ENCODE results near the gene MSRB2. TPM values are rescaled to one million over a fixed set of nuclear protein-coding genes. Genes with fewer than 3 reads are reported as not detected.
A peak's percentile ranks its signal among the peaks of the same experiment; 100 is the strongest.

Gene MSRB2
- total RNA-seq, 1 experiment from 2014 or later = 25.1 TPM

DNA sequence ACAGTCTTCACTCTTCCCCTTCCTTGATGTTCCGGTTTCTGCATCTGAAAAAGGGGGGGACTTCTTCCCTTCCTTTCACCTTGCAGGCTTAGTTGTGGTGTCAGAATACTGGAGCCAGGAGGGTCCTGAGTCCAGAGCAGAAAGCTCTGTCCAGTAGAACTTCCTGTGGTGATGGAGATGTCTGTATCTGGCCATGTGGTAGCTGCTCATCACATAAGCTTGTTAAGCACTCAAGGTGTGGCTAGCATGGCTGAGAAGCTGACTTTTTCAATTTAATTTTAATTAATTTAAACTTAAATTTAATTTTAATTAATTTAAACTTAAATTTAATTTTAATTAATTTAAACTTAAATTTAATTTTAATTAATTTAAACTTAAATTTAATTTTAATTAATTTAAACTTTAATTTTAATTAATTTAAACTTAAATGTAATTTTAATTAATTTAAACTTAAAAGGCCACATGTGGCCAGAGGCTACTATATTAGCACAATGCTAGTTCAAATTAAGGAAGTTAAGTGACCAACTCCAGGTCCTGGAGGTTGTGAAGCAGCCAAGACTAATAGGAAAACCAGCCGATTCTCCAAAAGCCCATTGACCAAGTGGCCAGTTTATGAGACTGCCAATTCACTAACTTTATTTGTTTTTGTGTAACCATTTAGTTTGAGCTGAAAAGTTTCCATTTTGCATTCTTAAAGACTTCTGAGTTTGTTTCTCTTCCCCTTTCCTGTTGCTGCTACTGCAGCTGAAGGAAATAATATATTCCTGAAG, 16.3 kb downstream of the MSRB2 start:
- DNase-seq (ENCODE audit: low read depth) = no peak

DNA sequence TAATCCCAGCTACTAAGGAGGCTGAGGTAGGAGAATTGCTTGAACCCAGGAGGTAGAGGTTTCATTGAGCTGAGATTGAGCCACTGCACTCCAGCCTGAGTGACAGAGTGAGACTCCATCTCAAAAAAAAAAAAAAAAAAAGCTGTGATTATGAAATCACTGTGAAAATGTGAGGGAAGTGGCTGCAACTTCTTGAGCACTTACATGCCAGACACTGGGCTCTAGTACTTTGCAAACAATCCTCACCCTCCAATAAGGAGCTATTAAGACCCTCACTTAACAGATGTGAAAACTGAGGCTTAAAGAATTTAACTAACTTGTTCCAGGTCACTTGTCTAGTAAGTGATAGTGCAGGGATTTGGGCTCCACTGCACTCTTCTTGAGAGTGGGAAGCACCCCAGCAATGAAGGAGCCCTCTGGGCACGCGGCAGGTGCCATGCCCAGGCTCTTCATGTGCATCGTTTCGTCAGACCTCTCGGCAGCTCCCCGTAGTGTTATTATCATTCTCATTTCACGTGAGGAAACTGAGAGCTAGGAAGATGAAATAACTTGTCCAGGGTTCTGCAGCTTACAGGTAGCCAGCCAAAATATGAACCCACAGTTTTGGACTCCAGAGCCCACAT, 19.0 kb downstream of the MSRB2 start:
- no peak for DNase-seq (ENCODE audit: low read depth)

DNA sequence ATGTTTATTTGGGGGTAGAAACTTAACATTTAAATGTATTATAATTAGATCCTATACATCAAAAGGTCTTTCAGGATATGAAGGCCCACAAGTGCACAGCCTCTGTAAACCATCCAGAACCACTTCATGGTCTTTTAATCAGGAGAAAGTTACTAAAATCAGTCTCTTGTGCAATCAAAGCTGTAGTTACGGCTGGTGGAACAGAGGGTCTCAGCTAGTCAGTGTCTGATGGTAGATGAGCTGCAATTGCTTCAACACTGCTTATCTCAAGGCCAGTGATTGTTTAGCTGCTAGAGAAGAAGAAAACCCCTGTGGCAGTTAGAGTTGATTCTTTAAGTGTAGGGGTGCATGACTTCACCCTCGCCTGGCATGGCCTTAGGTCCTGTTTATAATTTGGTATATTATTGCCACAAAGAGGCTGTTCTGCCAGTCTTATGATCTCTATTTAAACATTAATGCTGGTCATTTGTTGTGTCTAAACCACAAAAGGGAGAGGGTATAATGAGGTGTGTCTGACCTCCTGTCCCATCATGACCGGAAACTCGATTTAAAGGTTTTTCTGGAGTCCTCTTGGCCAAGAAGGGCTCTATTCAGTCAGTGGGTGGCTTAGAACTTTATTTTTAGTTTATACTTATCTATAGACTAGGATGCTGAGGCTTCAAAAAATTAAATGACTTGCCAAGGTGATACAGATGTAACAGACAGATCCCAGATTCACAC, 21.3 kb downstream of the MSRB2 start:
- no peak for DNase-seq (ENCODE audit: low read depth)

DNA sequence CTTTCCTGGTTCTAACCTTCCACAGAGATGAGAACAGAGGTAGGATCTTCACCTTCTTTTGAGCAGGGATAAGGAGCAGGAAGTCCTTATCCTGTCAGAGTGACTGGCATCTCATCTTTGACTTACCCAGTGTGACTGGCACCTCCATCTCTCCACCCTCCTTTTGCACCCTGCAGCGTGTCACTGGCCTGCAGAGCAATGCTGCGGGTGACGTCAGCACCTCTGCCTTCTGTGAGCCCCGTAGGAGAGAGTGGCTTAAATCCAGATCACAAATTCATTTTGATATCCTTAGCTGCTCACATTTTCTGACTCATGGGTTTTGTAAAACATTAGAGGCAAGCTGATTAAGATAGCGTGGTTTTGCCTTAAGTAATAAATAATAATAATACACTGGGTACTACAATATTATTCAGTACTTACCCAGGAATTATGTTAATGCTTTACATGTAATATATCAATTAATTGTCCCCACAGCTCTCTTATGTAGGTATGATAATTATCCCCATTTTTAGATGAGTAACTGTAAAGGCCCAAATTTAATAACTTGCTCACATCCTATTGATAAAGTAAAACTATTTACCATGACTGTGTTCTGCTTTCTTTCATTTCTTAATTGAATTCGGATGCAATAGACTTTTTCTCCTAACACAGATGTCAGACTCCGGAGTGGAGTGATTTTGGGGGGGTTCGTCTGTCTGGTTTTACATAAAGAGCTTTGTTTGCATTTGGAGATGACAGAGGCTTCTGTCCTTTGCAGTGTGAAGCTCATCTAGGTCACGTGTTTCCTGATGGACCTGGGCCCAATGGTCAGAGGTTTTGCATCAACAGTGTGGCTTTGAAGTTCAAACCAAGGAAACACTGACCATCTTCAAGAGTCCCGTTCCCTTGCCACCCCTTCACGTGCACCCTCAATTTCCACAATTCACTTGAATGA, 24.9 kb downstream of the MSRB2 start:
- no peak for DNase-seq (ENCODE audit: low read depth)

DNA sequence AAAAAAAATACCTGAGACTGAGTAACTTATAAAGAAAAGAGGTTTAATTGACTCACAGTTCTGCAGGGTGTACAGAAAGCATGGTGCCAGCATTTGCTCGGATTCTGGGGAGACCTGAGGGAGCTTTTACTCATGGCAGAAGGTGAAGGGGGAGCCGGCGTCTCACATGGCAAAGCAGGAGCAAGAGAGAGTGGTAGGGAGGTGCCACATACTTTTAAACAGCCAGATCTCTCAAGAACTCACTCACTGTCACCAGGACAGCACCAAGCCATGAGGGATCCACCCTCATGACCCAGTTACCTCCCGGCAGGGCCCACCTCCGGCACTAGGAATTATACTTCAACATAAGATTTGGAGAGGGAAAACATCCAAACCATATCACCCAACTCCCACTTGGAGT, 25.8 kb downstream of the MSRB2 start:
- no peak for DNase-seq (ENCODE audit: low read depth)

DNA sequence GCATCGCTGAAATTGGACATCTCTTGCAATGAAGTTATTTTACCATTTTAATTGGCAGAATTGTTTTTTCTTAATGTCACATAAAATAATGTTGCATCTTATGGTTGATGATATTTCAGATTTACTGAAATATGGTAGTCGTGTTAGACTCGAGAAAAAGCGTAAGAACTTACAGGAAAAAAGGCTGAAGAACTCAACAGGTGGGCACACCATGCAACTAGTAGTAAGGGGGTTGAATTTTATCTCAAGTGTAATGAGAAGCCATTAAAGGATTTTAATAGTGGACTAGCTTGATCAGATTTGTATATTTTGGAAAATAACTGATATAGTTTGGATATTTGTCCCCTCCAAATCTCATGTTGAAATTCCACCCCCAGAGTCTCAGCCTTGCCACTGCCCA, 41.1 kb downstream of the MSRB2 start:
- DNase-seq (ENCODE audit: low read depth) = no peak

DNA sequence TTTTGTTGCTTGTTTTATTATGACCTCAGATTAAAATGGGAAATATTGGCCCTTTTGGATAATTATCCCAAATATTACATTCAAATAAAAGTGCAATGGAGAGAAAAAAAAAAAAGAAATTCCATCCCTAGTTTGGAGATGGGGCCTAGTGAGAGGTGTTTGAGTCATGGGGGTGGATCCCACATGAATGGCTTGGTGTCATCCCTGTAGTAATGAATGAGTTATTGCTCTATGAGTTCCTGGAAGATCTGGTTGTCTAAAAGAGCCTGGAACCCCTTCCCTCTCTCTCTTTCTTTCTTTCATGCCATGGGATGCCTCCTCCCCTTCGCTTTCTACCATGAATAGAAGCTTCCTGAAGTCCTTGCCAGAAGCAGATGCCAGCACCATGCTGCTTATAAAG, 44.3 kb downstream of the MSRB2 start:
- no peak for DNase-seq (ENCODE audit: low read depth)

DNA sequence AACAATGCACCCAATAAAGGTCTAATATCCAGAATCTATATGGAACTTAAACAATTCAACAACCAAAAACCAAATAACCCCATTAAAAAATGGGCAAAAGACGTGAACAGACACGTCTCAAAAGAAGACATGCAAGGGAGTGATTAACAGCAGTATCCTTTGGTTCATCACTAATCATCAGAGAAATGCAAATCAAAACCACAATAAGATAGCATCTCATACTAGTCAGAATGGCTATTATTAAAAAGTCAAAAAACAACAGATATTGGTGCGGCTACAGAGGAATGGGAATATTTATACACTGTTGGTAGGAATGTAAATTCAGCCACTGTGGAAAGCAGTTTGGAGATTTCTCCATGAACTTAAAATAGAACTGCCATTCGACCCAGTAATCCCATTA, 46.6 kb downstream of the MSRB2 start:
- no peak for DNase-seq (ENCODE audit: low read depth)

DNA sequence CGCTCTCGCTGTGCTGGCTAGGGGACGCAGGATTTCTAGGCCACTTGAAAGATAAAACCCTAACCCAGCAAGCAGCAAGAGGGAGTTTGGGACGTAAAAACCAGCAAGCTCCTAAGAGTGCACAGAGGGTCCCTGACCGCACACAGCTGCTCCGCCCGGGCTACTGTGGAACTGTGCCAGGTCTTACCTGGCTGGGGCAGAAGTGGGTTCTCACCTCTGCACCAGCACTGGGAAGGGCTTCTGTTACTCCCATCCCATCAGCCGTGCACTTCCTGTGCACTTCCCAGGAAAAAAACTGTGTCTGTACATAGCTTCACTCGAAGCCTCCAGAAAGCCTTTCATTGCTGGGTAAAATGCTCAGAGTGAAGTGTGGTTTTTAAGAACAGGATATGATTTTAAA, 50.9 kb downstream of the MSRB2 start:
- no peak for DNase-seq (ENCODE audit: low read depth)

DNA sequence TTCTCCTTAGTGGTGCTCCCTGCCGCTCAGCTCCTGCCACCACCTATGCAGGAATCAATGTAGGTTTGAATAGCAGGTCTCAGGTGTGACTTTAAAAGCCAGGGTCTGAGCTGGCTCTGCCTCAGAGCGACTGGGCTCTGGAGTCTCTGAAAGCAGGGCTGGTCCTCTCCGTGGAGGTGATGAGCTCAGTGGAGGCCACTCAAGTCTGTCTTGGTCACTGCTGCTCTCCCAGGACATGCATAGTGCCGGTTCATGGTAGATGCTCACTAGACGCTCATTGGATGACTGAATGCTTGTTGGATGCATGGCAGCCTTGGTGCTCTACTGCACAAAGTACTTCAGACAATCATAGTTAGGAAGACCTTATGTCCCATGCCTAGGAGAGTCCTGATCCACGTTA, 51.7 kb downstream of the MSRB2 start:
- DNase-seq (ENCODE audit: low read depth) = no peak

DNA sequence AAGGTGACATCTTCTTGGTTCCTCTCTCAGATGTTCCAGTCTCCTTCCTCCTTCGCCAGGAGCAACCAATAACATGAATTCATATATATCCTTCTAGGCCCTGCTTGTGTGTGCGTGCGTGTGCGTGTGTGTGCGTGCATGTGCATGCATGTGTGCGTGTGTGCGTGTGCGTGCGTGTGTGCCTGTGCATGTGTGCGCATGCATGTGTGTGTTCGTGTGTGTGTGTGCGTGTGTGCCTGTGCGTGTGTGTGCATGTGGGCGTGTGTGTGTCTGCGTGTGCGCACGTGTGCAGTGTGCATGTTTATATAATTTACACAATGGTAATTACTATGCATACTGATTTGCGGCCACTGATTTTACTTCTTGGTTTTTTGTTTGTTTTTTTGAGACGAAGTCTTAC, 52.8 kb downstream of the MSRB2 start:
- no peak for DNase-seq (ENCODE audit: low read depth)

DNA sequence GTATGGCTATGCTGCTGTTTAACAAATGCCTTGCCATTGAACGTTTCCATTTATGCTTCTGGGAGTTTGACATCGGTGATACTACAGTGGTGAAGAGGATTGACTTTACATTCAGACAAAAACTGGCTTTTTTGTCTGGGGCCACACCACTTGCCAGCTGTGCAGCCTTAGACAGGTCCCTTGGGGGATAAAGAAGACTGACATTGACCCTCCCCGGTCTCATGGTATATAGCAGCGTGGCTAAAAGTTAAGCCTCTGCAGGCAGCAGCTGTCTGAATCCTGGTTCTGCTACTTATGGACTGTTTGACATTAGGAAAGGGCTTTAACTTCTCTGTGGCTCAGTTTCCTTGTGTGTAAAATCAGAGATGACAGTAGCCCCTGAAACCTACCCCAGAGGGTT, 54.7 kb downstream of the MSRB2 start:
- no peak for DNase-seq (ENCODE audit: low read depth)

DNA sequence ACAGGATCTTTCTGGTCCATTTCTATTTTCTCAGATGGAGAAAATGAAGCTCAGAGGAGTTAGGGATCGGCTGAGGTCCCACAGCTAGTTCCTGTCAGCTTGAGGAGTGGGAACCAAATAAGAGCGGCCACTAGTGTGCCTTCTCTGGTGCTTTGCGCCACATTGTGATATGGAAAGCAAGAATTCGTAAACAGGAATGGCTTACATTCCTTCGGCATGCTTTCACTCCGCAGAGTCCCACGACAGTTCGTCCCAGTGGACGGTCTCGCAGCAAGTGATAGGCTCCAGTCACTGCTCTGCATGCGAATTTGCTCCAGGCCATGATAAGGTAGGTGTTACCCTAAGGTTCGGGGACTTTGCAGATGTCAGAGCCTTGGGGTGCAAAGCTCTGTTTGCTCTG, 55.2 kb downstream of the MSRB2 start:
- DNase-seq (ENCODE audit: low read depth) = no peak

DNA sequence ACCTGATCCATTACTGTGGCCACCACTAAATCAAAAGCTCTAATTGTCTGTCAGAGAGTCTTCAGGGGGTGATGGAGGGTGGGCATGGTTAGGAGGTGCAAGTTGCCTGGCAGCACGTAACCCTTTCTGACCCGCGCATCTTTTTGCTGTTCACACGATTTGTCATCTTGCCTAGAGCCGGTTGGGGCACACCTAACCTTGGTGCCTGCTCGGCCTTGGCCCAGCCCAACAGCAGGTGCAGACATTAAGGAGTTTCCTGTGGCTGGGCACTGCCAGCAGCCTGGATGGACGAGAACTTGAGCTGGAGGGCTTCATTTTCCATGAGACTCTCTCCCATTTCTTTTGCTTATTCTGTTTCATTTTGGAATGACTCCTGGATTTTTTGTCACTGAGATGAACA, 55.7 kb downstream of the MSRB2 start:
- DNase-seq (ENCODE audit: low read depth) = no peak

DNA sequence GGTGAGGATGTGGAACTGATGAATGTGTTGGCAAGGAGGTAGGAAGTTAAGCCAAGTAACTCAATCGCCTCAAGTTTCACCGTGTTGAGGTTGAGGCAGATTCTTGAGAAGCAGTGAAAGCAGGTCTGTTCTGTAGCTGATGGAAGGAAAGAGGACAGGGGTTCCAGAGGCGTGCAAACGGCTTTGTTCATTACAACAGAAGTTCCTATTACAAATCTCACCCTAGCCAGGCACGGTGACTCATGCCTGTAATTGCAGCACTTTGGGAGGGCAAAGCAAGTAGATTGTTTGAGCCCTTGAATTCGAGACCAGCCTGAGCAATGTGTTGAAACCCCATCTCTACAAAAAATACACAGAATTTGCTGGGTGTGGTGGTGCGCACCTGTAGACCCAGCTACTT, 59.8 kb downstream of the MSRB2 start:
- DNase-seq (ENCODE audit: low read depth) = peak; percentile 23

DNA sequence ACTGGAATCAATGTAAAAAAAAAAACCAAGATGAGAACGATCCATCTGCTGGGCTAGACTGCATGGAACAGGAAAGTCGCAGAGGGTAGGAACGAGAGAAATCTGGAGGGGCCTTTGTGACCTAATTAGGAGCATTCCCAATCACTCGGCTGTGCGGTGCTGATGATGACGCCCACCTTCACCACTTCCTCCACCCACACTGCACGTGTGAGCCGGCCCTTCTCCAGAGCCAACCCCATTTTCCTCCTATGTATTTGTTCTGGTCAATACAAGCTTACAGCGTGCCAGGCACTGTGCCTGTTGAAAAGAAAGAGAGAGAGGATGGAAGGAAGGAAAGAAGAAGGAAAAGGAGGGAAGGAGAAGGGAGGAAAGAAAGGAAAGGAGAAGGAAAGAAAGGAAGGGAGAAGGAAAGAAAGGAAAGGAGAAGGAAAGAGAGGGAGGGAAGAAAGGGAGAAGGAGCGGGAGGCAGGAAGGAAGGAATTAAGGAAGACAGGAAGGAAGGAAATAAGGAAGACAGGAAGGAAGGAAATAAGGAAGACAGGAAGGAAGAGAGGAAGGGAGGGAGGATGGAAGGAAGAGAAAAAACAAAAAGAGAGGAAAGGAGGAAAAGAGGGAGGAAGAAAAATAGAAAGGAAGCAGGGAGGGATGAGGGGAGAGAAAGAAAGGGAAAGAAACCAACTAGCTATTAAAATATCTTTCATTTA, 61.2 kb downstream of the MSRB2 start:
- DNase-seq (ENCODE audit: low read depth) = no peak

DNA sequence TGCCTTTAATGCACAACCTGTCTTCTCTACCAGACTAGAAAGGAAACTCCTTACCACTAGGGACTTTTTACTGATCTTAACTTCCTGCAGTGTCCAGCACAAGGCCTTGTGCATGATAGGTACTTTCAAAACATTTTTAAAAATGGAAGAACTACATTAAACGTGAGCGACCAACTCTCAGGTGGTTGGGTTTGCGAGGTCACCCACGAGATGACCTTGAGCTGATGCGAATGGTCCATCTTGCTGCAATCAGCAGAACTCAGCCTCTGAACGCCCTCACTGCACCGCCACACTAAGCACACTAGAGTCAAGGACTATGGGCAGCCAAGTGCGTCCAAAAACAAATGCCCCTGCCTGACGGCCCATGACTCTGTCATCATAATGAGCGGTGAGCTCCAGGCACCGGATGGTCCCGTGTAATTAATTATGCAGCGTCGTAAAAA, 61.9 kb downstream of the MSRB2 start:
- no peak for DNase-seq (ENCODE audit: low read depth)

DNA sequence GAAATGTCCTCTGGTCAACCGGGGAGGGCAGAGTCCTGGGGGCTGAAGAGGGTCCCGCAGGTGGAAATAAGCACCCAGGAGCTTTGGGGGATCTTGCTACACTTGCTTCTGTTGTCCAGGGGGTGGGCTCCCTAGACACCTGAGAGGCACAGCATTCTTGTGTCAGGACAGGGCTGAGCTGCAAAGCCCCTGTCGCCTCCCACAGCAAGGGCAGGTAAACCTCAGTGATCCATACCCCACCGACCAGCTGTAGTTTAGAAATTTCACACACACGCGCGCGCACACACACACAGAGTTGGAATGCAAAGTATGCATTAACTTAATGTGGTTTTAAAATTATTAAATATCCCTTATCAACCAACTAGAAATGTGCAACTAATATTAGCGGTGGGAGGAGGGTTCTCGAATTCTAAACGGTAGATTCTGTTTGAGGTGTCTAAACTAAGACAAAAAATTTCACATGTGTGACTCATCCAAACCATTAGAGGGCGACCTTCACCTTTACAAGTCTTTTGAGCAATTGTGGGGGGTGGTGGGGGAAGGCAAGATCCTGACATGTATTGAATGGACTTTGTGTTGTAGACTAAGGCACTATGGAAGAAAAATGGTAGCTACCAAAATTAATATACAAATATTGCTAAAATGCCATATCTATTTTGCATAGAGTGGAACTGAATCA, 62.5 kb downstream of the MSRB2 start:
- peak; percentile 40 for DNase-seq (ENCODE audit: low read depth)

DNA sequence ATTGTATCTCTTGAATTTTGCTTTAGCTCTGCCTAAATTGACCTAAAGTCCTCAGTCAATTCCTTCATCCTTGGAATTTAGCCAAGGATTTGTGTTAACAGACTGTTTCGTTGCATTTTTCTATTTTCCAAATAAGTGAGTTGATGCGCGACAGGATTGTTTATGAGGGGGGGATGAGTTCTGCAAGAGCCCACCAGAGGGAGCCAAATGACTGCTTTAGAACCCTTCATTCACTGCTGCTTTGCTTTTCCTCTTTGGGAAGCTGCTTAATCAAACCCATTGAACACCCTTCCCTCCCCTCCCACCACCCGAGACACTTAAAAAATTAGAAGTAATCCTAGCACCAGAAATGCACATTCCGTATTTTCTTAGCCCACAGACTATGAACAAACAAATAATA, 63.0 kb downstream of the MSRB2 start:
- peak; percentile 67 for DNase-seq (ENCODE audit: low read depth)

DNA sequence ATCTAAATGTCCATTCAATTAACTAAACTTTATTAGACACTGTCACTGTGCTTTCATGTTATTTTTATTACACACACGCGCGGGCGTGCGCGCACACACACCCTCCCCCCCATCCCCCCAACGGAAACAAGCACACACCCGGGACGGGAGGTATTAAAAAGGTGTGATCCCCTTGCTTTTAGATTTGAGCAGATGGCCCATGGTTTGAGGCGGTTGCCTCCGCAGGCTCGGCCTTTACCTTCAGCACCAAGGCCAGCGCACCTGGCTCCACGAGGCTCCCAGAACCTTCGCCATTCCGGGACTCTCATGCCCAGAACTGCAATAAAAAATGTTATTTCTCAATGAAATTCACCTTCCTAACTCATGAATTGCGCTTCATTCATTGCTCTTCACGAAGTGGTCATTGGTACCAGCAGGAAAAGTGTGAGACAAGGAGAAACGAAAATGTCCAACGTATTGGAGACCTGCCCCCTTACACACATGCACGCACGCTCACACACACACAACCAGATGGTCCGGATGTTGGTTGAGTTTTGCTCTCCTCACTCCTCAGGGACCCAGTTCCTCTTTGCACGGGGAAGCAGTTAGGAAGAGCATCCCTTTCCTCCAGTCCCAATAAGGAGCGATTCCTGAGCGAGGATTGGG, 76.0 kb downstream of the MSRB2 start:
- DNase-seq (ENCODE audit: low read depth) = peak; percentile 39
